Measurements from ENCODE around the gene SYT10.
"Not testable (repeated sequence)": the region's sequence is repeated elsewhere in the genome, so short reads cannot be mapped to it uniquely, and the experiment has no call there.

The SYT10 gene

DNA sequence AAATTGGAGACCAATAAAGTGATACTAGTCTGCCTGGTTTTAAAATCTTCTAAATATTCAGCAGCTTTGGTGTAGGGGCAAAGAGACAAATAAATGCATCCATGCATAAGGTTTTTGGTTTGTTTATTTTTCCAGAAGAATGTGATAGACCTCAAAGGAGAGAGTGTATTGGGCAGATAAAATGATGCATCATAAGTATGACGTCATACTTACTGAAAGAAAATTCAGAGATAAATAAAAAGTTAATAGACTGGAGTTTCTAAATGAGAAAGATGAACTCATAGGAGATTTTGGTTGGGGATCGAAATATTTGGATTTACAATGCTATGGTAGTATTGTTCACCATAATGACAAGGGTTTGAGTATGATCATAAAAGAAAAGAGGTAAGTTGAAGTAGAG is 10.2 kb downstream of the SYT10 start:
- Mint-ChIP-seq H3K4me3 (no peak overlapping the region), H3K4me1 (ENCODE audit: low read depth) (no peaks in the 10 kb centered on the region), H3K36me3 (no peaks in the 10 kb centered on the region), H3K27me3 (no peaks in the 10 kb centered on the region), H3K27ac (no peak overlapping the region), H3K9me3 (ENCODE audit: low read depth) (no peaks in the 10 kb centered on the region)

DNA sequence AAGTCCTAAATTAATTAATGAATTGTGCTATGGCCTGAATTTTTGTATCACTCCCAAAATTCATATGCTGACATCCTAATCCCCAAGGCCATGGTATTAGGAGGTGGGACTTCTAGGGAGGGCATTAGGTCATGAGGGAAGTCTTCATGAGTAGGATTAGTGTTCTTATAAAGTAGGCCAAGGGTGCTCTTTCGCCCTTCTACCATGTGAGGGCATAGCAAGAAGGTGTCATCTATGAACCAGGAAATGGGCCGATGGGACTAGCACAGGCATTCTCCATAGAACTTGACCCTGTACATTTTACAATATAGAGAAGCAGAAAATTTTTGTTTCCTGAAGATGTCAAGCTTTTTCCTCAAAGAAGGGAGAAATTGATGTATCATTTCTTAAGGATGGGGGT is 12.5 kb downstream of the SYT10 start:
- Mint-ChIP-seq H3K4me1 (ENCODE audit: low read depth) (no peaks in the 10 kb centered on the region), H3K27me3 (no peaks in the 10 kb centered on the region), H3K36me3 (no peaks in the 10 kb centered on the region), H3K4me3 (no peak overlapping the region), H3K27ac (no peak overlapping the region), H3K9me3 (ENCODE audit: low read depth) (no peaks in the 10 kb centered on the region)

DNA sequence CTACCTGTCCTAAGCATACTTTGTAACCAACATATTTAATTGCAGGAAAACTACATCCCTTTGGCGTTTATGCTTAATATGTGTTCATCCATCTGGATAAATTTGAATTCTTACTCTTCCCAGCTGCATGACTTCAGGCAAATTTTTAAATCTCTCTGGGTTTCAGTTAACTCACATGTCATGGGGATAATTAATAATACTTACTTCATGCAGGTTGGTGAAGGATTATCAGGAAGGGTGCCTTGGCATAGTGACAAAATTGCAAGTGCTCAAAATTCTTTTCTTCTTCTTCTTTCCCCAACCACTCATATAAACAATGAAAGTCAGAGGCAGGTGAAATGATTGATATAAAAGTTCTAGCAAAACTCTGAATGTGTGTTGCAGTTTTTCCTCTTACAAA is 15.9 kb downstream of the SYT10 start:
- Mint-ChIP-seq H3K9me3 (ENCODE audit: low read depth) (no peaks in the 10 kb centered on the region), H3K27ac (no peak overlapping the region), H3K27me3 (no peaks in the 10 kb centered on the region), H3K4me3 (no peak overlapping the region), H3K4me1 (ENCODE audit: low read depth) (no peaks in the 10 kb centered on the region), H3K36me3 (no peaks in the 10 kb centered on the region)

DNA sequence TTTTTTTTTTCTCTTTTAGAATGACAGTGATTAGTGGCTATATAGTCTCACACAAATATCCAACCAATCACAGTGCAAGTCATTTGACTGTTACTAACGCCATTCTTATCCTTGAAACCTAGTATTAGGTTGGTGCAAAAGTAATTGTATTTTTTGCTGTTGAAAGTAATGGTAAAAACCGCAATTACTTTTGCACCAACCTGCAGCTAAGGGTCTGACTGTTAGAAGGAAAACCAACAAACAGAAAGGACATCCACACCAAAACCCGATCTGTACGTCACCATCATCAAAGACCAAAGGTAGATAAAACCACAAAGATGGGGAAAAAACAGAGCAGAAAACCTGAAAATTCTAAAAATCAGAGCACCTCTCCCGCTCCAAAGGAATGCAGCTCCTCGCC is 27.2 kb downstream of the SYT10 start:
- H3K27me3 Mint-ChIP-seq; H3K9me3 Mint-ChIP-seq (ENCODE audit: low read depth); H3K4me3 Mint-ChIP-seq; H3K36me3 Mint-ChIP-seq; H3K27ac Mint-ChIP-seq; H3K4me1 Mint-ChIP-seq (ENCODE audit: low read depth): not testable (repeated sequence)

DNA sequence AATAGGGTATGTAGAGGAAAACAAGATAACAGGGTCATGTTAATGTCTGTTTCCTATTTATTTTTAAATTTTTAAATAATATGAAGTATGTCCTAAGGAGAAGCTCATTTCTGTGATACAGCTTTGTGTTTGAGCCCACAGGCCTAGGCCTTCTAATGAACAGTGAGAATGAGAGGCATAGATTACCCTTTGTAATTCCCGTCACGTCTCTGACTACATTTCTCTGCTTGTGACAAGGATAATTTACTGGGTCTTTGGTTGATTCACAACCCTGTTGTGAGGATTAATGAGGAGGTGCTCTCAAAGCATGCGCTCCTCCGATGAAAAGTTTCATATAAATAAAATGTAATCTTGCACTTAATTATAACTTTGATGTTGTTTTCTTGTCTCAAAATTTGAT is 56.1 kb downstream of the SYT10 start:
- Mint-ChIP-seq H3K36me3 (no peaks in the 10 kb centered on the region), H3K9me3 (ENCODE audit: low read depth) (no peaks in the 10 kb centered on the region), H3K4me1 (ENCODE audit: low read depth) (no peaks in the 10 kb centered on the region), H3K27me3 (no peaks in the 10 kb centered on the region), H3K27ac (no peak overlapping the region), H3K4me3 (no peak overlapping the region)

DNA sequence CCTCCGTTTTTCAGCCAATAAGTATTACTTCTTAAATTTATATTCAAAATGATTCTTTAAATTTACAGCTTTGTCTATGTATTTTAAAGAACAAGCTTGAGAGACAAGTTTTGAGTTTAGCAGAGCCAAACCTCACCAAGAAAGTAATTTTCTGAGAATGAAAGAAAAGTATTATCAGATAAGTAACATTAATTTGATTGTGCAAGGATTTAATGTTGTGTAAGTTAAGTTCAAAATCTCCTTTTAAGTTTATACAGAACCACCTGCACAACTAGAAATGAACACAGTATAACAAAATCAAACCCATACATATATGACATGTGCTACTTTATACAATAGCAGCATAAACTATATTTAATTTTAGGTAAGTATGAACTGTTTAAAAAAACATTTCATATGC is 63.5 kb downstream of the SYT10 start:
- Mint-ChIP-seq H3K4me3 (no peak overlapping the region), H3K36me3 (no peaks in the 10 kb centered on the region), H3K9me3 (ENCODE audit: low read depth) (no peaks in the 10 kb centered on the region), H3K4me1 (ENCODE audit: low read depth) (no peaks in the 10 kb centered on the region), H3K27me3 (no peaks in the 10 kb centered on the region), H3K27ac (no peak overlapping the region)

DNA sequence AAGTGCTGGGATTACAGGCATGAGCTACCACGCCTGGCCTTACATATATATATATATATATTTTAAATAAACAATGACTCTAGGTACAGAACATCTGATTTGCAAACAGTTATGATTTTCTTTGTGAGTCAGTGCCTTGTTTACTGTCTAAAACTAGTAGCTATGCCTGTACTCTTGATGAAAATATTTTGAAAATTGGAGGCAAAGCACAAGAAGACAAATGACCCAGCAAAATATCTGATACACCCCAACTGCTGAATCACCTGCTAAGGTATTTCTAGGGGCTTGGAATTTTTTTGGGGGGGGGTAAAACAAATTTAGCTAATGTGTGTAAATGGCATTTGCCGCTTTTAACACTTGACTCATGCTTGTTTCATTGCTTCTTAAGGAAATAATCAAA is 69.3 kb downstream of the SYT10 start:
- peaks cover 5% of the 10 kb centered on the region for H3K9me3 Mint-ChIP-seq (ENCODE audit: low read depth)
- no peaks in the 10 kb centered on the region for H3K36me3 Mint-ChIP-seq
- no peak overlapping the region for H3K4me3 Mint-ChIP-seq
- H3K27me3 Mint-ChIP-seq: no peaks in the 10 kb centered on the region
- H3K27ac Mint-ChIP-seq: no peak overlapping the region
- H3K4me1 Mint-ChIP-seq (ENCODE audit: low read depth): no peaks in the 10 kb centered on the region

DNA sequence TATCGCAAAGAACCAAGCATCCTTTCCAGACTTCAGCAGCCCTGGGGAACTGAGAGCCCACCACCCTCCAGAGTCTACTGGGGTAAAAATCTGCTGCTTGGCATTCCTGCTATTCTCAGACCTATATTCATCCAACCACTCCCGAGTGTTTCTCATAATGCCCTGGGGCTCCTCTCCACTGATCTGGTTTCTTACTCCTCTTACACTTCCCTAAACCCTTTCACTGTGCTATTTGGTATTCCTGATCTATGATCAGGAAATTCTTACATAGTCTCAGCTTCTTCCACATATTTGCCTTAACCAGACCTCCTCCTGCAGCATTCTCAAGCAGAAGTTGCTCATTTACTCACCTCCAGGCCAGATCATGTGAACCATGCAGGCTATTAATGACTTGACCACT is 82.4 kb downstream of the SYT10 start:
- Mint-ChIP-seq H3K36me3 (no peaks in the 10 kb centered on the region), H3K27me3 (no peaks in the 10 kb centered on the region), H3K27ac (no peak overlapping the region), H3K4me3 (no peak overlapping the region), H3K4me1 (ENCODE audit: low read depth) (no peaks in the 10 kb centered on the region), H3K9me3 (ENCODE audit: low read depth) (no peaks in the 10 kb centered on the region)

DNA sequence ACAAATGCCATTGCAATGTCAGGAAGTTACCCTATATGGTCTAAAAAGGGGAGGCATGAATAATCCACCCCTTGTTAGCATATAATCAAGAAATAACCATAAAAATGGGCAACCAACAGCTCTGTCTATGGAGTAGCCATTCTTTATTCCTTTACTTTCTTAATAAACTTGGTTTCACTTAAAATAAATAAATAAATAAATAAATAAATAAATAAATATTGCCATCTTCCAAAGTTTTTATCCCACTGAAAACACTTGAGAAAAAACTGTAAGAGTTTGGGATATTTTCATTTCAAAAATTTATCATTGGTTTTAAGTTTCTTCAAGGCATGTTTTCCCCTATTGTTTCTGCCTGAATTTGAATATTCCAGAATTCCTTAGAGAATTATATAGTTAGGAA is 89.8 kb downstream of the SYT10 start:
- no peaks in the 10 kb centered on the region for H3K27me3 Mint-ChIP-seq
- H3K4me1 Mint-ChIP-seq (ENCODE audit: low read depth): no peaks in the 10 kb centered on the region
- no peak overlapping the region for H3K4me3 Mint-ChIP-seq
- no peak overlapping the region for H3K27ac Mint-ChIP-seq
- H3K36me3 Mint-ChIP-seq: no peaks in the 10 kb centered on the region
- H3K9me3 Mint-ChIP-seq (ENCODE audit: low read depth): peaks cover 12% of the 10 kb centered on the region

DNA sequence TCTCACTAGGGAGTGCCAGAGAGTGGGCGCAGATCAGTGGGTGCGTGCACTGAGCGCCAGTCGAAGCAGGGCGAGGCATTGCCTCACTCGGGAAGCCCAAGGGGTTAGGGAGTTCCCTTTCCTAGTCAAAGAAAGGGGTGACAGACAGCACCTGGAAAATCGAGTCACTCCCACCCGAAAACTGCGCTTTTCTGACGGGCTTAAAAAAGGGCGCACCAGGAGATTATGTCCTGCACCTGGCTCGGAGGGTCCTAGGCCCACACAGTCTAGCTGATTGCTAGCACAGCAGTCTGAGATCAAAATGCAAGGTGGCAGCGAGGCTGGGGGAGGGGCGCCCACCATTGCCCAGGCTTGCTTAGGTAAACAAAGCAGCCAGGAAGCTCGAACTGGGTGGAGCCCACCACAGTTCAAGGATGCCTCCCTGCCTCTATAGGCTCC is 107.6 kb downstream of the SYT10 start:
- not testable (repeated sequence) for H3K36me3 Mint-ChIP-seq; H3K27ac Mint-ChIP-seq; H3K27me3 Mint-ChIP-seq; H3K4me1 Mint-ChIP-seq (ENCODE audit: low read depth); H3K9me3 Mint-ChIP-seq (ENCODE audit: low read depth); H3K4me3 Mint-ChIP-seq

DNA sequence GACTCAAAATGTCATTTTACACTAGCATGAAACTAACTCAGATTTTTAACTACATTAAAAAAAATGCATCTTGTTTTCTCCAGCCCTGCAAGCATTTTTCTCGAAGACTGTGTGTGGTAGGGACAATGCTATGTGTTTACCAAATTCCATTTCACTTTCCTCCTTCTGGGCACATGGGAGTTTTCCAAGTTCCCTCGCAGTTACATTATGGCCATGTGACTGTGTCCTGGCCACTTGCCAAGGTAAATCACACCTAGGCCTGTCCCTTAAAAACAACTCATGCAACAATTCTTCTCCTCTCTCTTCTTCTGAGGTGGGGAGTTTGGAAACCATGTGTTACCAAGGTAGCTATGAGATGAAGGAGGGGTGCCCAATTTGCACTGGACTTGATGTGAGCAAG is 108.7 kb downstream of the SYT10 start:
- no peaks in the 10 kb centered on the region for H3K4me1 Mint-ChIP-seq (ENCODE audit: low read depth)
- no peak overlapping the region for H3K4me3 Mint-ChIP-seq
- H3K27me3 Mint-ChIP-seq: no peaks in the 10 kb centered on the region
- no peaks in the 10 kb centered on the region for H3K9me3 Mint-ChIP-seq (ENCODE audit: low read depth)
- no peaks in the 10 kb centered on the region for H3K36me3 Mint-ChIP-seq
- H3K27ac Mint-ChIP-seq: no peak overlapping the region

Data from activated naive CD8-positive, alpha-beta T cell (primary cell).